ENCODE results near the gene SEMA5B. TPM values are rescaled to one million over a fixed set of nuclear protein-coding genes. Genes with fewer than 3 reads are reported as not detected.

The SEMA5B gene
- total RNA-seq, 1 experiment from 2014 or later = not detected

DNA sequence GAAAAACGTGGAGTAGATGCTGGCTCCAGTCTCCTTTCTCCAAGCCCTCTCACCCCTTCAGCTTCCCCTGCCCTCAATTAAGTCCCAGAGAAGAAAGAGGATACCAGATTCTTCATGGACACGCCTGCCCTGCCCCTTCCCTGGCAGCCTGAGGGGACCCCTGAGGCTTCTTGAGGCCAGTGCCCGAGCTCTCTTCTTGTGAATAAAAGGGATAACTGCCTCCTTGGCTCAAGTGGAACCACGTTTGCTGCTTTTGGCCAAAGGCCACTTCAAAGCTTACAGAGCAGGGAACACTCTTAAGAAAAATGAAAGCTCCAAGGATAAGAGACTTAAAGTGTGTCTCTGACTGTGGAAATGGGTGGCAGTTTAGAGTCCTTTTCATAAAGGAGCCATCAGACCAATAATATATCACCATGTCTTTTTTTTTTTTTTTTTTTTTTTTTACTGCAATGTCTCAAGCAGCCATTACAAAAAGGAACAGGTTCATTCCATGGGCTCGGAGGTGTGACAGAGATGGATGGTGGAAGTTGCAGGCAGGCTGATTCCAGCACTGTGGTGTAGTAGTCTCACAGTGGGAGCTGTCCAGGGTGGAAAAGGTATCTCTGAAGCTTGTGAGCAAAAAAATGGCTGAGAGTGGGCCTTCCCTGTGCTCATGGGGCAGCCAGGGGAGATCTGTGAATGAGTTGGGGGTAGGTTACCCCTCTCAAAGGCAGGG lies 108.8 kb downstream of the SEMA5B start:
- Histone ChIP-seq H3F3A (ENCODE audit: insufficient read depth, low read depth) (no peaks in the 10 kb centered on the region), H3K27ac (no peak overlapping the region), H3K4me2 (no peak overlapping the region), H3K27me3 (ENCODE audit: insufficient read depth, low read depth) (peaks cover 6% of the 10 kb centered on the region; the same call in 1 of the 2 replicates), H2AFZ (no peak overlapping the region), H3K4me1 (replicated peaks; ENCODE audit: insufficient read depth) (no peaks in the 10 kb centered on the region; the same call in 1 of the 2 replicates), H4K20me1 (ENCODE audit: insufficient read depth) (no peaks in the 10 kb centered on the region), H3K9me3 (ENCODE audit: insufficient read depth, low read depth) (no peaks in the 10 kb centered on the region), H3K79me2 (ENCODE audit: low read depth) (no peaks in the 10 kb centered on the region), H3K9me2 (ENCODE audit: insufficient read depth) (no peaks in the 10 kb centered on the region), H3K4me3 (no peak overlapping the region), H3K36me3 (ENCODE audit: low read depth) (no peaks in the 10 kb centered on the region)
- no peak for TF ChIP-seq EZH2 (IDR thresholded peaks at IDR 0.05; ENCODE audit: low read depth)
- TF ChIP-seq, protein P1, sequence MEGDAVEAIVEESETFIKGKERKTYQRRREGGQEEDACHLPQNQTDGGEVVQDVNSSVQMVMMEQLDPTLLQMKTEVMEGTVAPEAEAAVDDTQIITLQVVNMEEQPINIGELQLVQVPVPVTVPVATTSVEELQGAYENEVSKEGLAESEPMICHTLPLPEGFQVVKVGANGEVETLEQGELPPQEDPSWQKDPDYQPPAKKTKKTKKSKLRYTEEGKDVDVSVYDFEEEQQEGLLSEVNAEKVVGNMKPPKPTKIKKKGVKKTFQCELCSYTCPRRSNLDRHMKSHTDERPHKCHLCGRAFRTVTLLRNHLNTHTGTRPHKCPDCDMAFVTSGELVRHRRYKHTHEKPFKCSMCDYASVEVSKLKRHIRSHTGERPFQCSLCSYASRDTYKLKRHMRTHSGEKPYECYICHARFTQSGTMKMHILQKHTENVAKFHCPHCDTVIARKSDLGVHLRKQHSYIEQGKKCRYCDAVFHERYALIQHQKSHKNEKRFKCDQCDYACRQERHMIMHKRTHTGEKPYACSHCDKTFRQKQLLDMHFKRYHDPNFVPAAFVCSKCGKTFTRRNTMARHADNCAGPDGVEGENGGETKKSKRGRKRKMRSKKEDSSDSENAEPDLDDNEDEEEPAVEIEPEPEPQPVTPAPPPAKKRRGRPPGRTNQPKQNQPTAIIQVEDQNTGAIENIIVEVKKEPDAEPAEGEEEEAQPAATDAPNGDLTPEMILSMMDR (conservative IDR thresholded peaks at IDR 0.05) = no peak
- no TSS peak for BruUV-seq (replicated peaks)
- CTCF ChIA-PET = interaction anchor here (0.7 kb wide), 1 partner anchor 535 kb away, joined by 10 read pairs; the partner anchor contains the start of gene FAM162A
- POLR2A ChIA-PET (ENCODE audit: unreplicated experiment) = no interaction called here
- intact Hi-C loops (cut with micrococcal nuclease; ENCODE audit: unreplicated experiment) = no loop called here
- DNase-seq = no peak

DNA sequence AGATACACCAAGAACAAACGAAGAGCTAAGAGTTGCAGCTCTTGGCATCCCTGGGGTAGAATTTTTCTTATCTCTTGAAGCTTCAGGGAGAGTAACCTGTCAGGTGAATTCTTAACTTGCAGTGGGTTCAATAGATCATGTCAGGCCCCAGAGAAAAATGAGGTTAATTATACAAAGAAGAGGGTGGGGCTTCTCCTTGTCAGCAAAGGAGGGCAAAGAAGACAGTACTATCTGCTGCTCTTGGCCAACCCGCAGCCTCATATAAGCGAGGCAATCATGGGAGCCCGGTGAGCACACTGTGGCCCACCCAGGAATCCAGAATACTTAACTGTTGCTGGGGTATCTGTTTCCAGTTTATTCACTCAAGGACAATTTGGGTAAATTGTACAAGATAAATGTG lies 110.2 kb downstream of the SEMA5B start:
- no peaks in the 10 kb centered on the region for H3K9me2 ChIP-seq (ENCODE audit: insufficient read depth)
- no peak for DNase-seq
- intact Hi-C loops (cut with micrococcal nuclease; ENCODE audit: unreplicated experiment) = no loop called here
- ChIA-PET CTCF (interaction anchor here (0.6 kb wide), 1 partner anchor 531 kb away, joined by 5 read pairs; no protein-coding TSS in a partner anchor), POLR2A (ENCODE audit: unreplicated experiment) (no interaction called here)
- H3K27me3 ChIP-seq (ENCODE audit: insufficient read depth, low read depth) = peaks cover 2% of the 10 kb centered on the region; the same call in 1 of the 2 replicates
- no peaks in the 10 kb centered on the region for H3F3A ChIP-seq (ENCODE audit: insufficient read depth, low read depth)
- no peak overlapping the region for H3K4me3 ChIP-seq
- no peaks in the 10 kb centered on the region for H4K20me1 ChIP-seq (ENCODE audit: insufficient read depth)
- no TSS peak for BruUV-seq (replicated peaks)
- H3K79me2 ChIP-seq (ENCODE audit: low read depth) = no peaks in the 10 kb centered on the region
- no peaks in the 10 kb centered on the region for H3K9me3 ChIP-seq (ENCODE audit: insufficient read depth, low read depth)
- no peaks in the 10 kb centered on the region for H3K36me3 ChIP-seq (ENCODE audit: low read depth)
- TF ChIP-seq, protein P1 (conservative IDR thresholded peaks at IDR 0.05) = no peak
- TF ChIP-seq EZH2 (IDR thresholded peaks at IDR 0.05; ENCODE audit: low read depth) = no peak
- no peak overlapping the region for H2AFZ ChIP-seq
- H3K27ac ChIP-seq = no peak overlapping the region
- H3K4me2 ChIP-seq = no peak overlapping the region
- H3K4me1 ChIP-seq (replicated peaks; ENCODE audit: insufficient read depth) = no peaks in the 10 kb centered on the region

DNA sequence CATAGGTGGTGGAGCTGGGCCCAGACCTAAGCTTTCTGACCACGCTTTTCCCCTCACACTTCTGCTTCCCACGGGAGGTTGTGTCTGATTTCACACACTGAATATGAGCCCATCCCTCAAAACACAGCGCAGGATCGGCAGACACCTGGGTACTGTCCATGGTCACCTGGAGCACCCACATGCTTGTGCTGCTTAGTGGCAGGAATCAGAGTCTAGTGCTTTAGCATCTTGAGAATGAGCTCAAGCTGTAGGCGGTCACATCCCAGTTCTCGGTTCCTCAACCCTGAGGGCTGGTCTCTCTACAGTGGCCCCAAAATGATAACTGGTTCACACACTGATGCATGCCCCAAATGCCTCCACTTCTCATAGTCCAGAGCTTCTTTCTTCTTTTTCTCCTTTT lies 111.0 kb downstream of the SEMA5B start:
- Histone ChIP-seq H3K9me2 (ENCODE audit: insufficient read depth) (no peaks in the 10 kb centered on the region), H3K36me3 (ENCODE audit: low read depth) (no peaks in the 10 kb centered on the region), H2AFZ (no peak overlapping the region), H3K4me1 (replicated peaks; ENCODE audit: insufficient read depth) (no peaks in the 10 kb centered on the region), H3K79me2 (ENCODE audit: low read depth) (no peaks in the 10 kb centered on the region), H3F3A (ENCODE audit: insufficient read depth, low read depth) (no peaks in the 10 kb centered on the region), H3K27ac (no peak overlapping the region), H4K20me1 (ENCODE audit: insufficient read depth) (no peaks in the 10 kb centered on the region), H3K4me3 (no peak overlapping the region), H3K4me2 (no peak overlapping the region), H3K27me3 (ENCODE audit: insufficient read depth, low read depth) (no peaks in the 10 kb centered on the region; the same call in 1 of the 2 replicates), H3K9me3 (ENCODE audit: insufficient read depth, low read depth) (no peaks in the 10 kb centered on the region)
- ChIA-PET CTCF (no interaction called here), POLR2A (ENCODE audit: unreplicated experiment) (no interaction called here)
- DNase-seq = no peak
- intact Hi-C loops (cut with micrococcal nuclease; ENCODE audit: unreplicated experiment) = no loop called here
- no TSS peak for BruUV-seq (replicated peaks)
- no peak for TF ChIP-seq EZH2 (IDR thresholded peaks at IDR 0.05; ENCODE audit: low read depth)
- TF ChIP-seq, protein P1 (conservative IDR thresholded peaks at IDR 0.05) = no peak

Data from PC-9 (cell line).